Activated CD4-positive, CD25-positive, alpha-beta regulatory T cell treated with anti-CD3 and anti-CD28 coated beads, Interleukin-2, amount 50 U/mL, for 24 hours (primary cell): ENCODE results near the gene YTHDC1.
"Not testable (repeated sequence)": the region's sequence is repeated elsewhere in the genome, so short reads cannot be mapped to it uniquely, and the experiment has no call there.

Experiments
- ATAC-seq, 2 donors: fragments of 150-1000 bp; cut with Tn5 transposase; one replicate each; pipeline ENCODE4 v1.10.0; 2021; ENCODE audit warnings: mild to moderate bottlenecking in 1 of 2, moderate library complexity in 1 of 2

The YTHDC1 gene

GRCh38 chr4:68349649-68350360 lies at the start of gene YTHDC1:
Gene YTHDC1, minus strand, starts transcription at chr4:68350090. Its CDS starts 337 bp downstream, at chr4:68349753.
- peak; percentile 92 to 94 for ATAC-seq

GRCh38 chr4:68399306-68399705 lies 49.4 kb upstream of the YTHDC1 start:
- no peak for ATAC-seq

- no peak for ATAC-seq
Observed at GRCh38 chr4:68396756-68397155, 46.9 kb upstream of the YTHDC1 start.

- ATAC-seq: no peak
Observed at GRCh38 chr4:68391436-68391835, 41.5 kb upstream of the YTHDC1 start.

- no peak for ATAC-seq
Observed at GRCh38 chr4:68390205-68390935, 40.5 kb upstream of the YTHDC1 start.

- not testable (repeated sequence) for ATAC-seq
Observed at GRCh38 chr4:68389386-68389913, 39.6 kb upstream of the YTHDC1 start.

GRCh38 chr4:68388347-68388865 lies 38.5 kb upstream of the YTHDC1 start:
- ATAC-seq: no peak

- no peak for ATAC-seq
Observed at GRCh38 chr4:68385267-68385666, 35.4 kb upstream of the YTHDC1 start.

GRCh38 chr4:68383115-68383514 lies 33.2 kb upstream of the YTHDC1 start:
- ATAC-seq: no peak

- no peak for ATAC-seq
Observed at GRCh38 chr4:68378226-68378625, 28.3 kb upstream of the YTHDC1 start.

- peak; percentile 69 to 72 for ATAC-seq
Observed at GRCh38 chr4:68375667-68376559, 26.0 kb upstream of the YTHDC1 start.

GRCh38 chr4:68373513-68373912 lies 23.6 kb upstream of the YTHDC1 start:
- peak; percentile 92 to 93 for ATAC-seq

GRCh38 chr4:68372588-68372987 lies 22.7 kb upstream of the YTHDC1 start:
- ATAC-seq: no peak

- no peak for ATAC-seq
Observed at GRCh38 chr4:68369142-68369805, 19.4 kb upstream of the YTHDC1 start.

GRCh38 chr4:68368691-68369131 lies 18.8 kb upstream of the YTHDC1 start:
- no peak for ATAC-seq

- ATAC-seq: no peak
Observed at GRCh38 chr4:68367835-68368234, 17.9 kb upstream of the YTHDC1 start.

- ATAC-seq: no peak
Observed at GRCh38 chr4:68366600-68366999, 16.7 kb upstream of the YTHDC1 start.

GRCh38 chr4:68365068-68365467 lies 15.2 kb upstream of the YTHDC1 start:
- ATAC-seq: no peak

GRCh38 chr4:68361146-68361589 lies 11.3 kb upstream of the YTHDC1 start:
- no peak for ATAC-seq

GRCh38 chr4:68360231-68360968 lies 10.5 kb upstream of the YTHDC1 start:
- no peak for ATAC-seq

- peak; percentile 84 to 90 for ATAC-seq
Observed at GRCh38 chr4:68359508-68359907, 9.6 kb upstream of the YTHDC1 start.
